OCI-LY3 (cell line): ENCODE results near the gene OVAAL.

Experiments
- H2AFZ ChIP-seq: fragments of 200-600, 300-600 bp; shearing (Covaris generic); 2 replicates; pipeline ENCODE4 v1.6.0; 2014; ENCODE audit warnings: antibody characterized with exemption, low read depth, low read length
- H3K27ac ChIP-seq: fragments of 200-600, 300-600 bp; sonication (generic); 2 replicates; pipeline ENCODE4 v1.5.1; 2014; ENCODE audit warnings: mild to moderate bottlenecking, low read length, moderate library complexity, mixed read lengths
- H3K27me3 ChIP-seq: fragments of 200-600, 300-600 bp; sonication (generic); 2 replicates; pipeline ENCODE4 v1.6.1; 2014; ENCODE audit warnings: low read depth, low read length, mixed read lengths
- H3K36me3 ChIP-seq: fragments of 200-600, 300-600 bp; sonication (generic); replicated peaks from 2 replicates; pipeline ENCODE3; 2014; ENCODE audit warnings: low read depth, low read length, mixed read lengths
- H3K4me1 ChIP-seq: fragments of 300-600, 200-600 bp; sonication (generic); 2 replicates; pipeline ENCODE4 v1.6.1; 2014; ENCODE audit warnings: low read length, mixed read lengths
- H3K4me2 ChIP-seq: fragments of 200-600, 300-600 bp; sonication (generic); 2 replicates; pipeline ENCODE4 v1.6.1; 2014; ENCODE audit warnings: low read length, mixed read lengths
- H3K4me3 ChIP-seq: fragments of 300-600, 200-600 bp; sonication (generic); 2 replicates; pipeline ENCODE4 v1.5.1; 2014; ENCODE audit warnings: antibody characterized with exemption, mild to moderate bottlenecking, low read length, moderate library complexity
- H3K79me2 ChIP-seq: fragments of 300-600, 200-600 bp; shearing (Covaris generic); 2 replicates; pipeline ENCODE4 v1.6.1; 2014; ENCODE audit warnings: mild to moderate bottlenecking, low read length, mixed read lengths
- H3K9ac ChIP-seq: fragments of 300-600, 200-600 bp; shearing (Covaris generic); 2 replicates; pipeline ENCODE4 v1.6.0; 2014; ENCODE audit warnings: mild to moderate bottlenecking, low read length, moderate library complexity
- H3K9me3 ChIP-seq: fragments of 200-600, 300-600 bp; shearing (Covaris generic); 2 replicates; pipeline ENCODE4 v1.6.1; 2014; ENCODE audit warnings: low read length, mixed read lengths; ENCODE audit not compliant: insufficient read depth
- H4K20me1 ChIP-seq: fragments of 200-600, 300-600 bp; sonication (generic); 2 replicates; pipeline ENCODE4 v1.6.1; 2016; ENCODE audit warnings: low read length, mixed read lengths; ENCODE audit not compliant: insufficient read depth
- CTCF ChIP-seq: fragments of 200-600, 300-600 bp; sonication (generic); IDR thresholded peaks from 2 replicates; pipeline ENCODE4 v1.5.1; 2014; ENCODE audit warnings: antibody characterized with exemption, low read length, low read depth
- EZH2phosphoT487 ChIP-seq: fragments of 200-600 bp; shearing (Covaris generic); IDR thresholded peaks from 2 replicates; pipeline ENCODE4 v1.6.1; 2018; ENCODE audit warnings: antibody characterized with exemption, mixed run types, low read depth

Gene OVAAL

GRCh38 chr1:180540697-180541594, 17.8 kb upstream of the OVAAL start:
- Histone ChIP-seq H3K27me3 (peaks cover 12% of the 10 kb centered on the region), H3K27ac (no peak overlapping the region), H2AFZ (no peak overlapping the region), H3K79me2 (no peaks in the 10 kb centered on the region), H3K4me2 (no peak overlapping the region), H3K9ac (no peak overlapping the region), H3K9me3 (no peaks in the 10 kb centered on the region), H4K20me1 (no peaks in the 10 kb centered on the region), H3K4me3 (no peak overlapping the region), H3K36me3 (no peaks in the 10 kb centered on the region), H3K4me1 (peaks cover 10% of the 10 kb centered on the region; the same call in 1 of the 2 replicates)
- TF ChIP-seq CTCF (no peak), EZH2phosphoT487 (no peak)

GRCh38 chr1:180542113-180542837, 16.5 kb upstream of the OVAAL start:
- Histone ChIP-seq H3K4me2 (no peak overlapping the region), H3K4me1 (no peaks in the 10 kb centered on the region), H3K9ac (no peak overlapping the region), H3K4me3 (no peak overlapping the region), H3K27ac (no peak overlapping the region), H3K9me3 (no peaks in the 10 kb centered on the region), H3K27me3 (peaks cover 5% of the 10 kb centered on the region), H4K20me1 (no peaks in the 10 kb centered on the region), H3K79me2 (no peaks in the 10 kb centered on the region), H2AFZ (no peak overlapping the region), H3K36me3 (no peaks in the 10 kb centered on the region)
- no peak for TF ChIP-seq CTCF
- TF ChIP-seq EZH2phosphoT487 = no peak

- H2AFZ ChIP-seq = no peak overlapping the region
Observed at GRCh38 chr1:180542838-180543145, 16.0 kb upstream of the OVAAL start.

More at GRCh38 chr1:180542838-180543145, 16.0 kb upstream of the OVAAL start:
- H4K20me1 ChIP-seq = no peaks in the 10 kb centered on the region
- H3K36me3 ChIP-seq = no peaks in the 10 kb centered on the region
- no peak overlapping the region for H3K27ac ChIP-seq
- no peaks in the 10 kb centered on the region for H3K79me2 ChIP-seq
- H3K9me3 ChIP-seq = no peaks in the 10 kb centered on the region
- TF ChIP-seq EZH2phosphoT487 (no peak), CTCF (no peak)
- H3K9ac ChIP-seq = no peak overlapping the region
- H3K4me2 ChIP-seq = no peak overlapping the region
- no peaks in the 10 kb centered on the region for H3K4me1 ChIP-seq
- no peaks in the 10 kb centered on the region for H3K27me3 ChIP-seq
- no peak overlapping the region for H3K4me3 ChIP-seq
